Stimulated activated CD8-positive, alpha-beta memory T cell treated with anti-CD3 and anti-CD28 coated beads, Interleukin-15, amount 100 ng/mL, for 1 hour (primary cell): ENCODE results near the gene ELN.
"Not testable (repeated sequence)": the region's sequence is repeated elsewhere in the genome, so short reads cannot be mapped to it uniquely, and the experiment has no call there.

ENCODE experiments used
- DNase-seq: peaks from one replicate; pipeline ENCODE4 v3.0.0-alpha.2; 2020; ENCODE audit warnings: low read depth

ELN gene

GRCh38 chr7:74027683-74028320 is at the start of gene ELN:
Gene ELN, plus strand, starts transcription at chr7:74028173. Its CDS starts 15 bp downstream, at chr7:74028188.
- no peak for DNase-seq

GRCh38 chr7:73978661-73979563 is 49.1 kb upstream of the ELN start:
- no peak for DNase-seq

- DNase-seq, result not testable (repeated sequence)
Observed at GRCh38 chr7:73979656-73980055, 48.3 kb upstream of the ELN start.

- no peak for DNase-seq
Observed at GRCh38 chr7:73980206-73980605, 47.8 kb upstream of the ELN start.

GRCh38 chr7:73981933-73982332 is 46.0 kb upstream of the ELN start:
- no peak for DNase-seq

GRCh38 chr7:73983437-73984164 is 44.4 kb upstream of the ELN start:
- no peak for DNase-seq

GRCh38 chr7:73984481-73985205 is 43.3 kb upstream of the ELN start:
- no peak for DNase-seq

- DNase-seq, result no peak
Observed at GRCh38 chr7:73985737-73986141, 42.2 kb upstream of the ELN start.

GRCh38 chr7:73986158-73986631 is 41.8 kb upstream of the ELN start:
- DNase-seq, result no peak

- DNase-seq, result no peak
Observed at GRCh38 chr7:73987298-73987697, 40.7 kb upstream of the ELN start.

- no peak for DNase-seq
Observed at GRCh38 chr7:73988197-73988596, 39.8 kb upstream of the ELN start.

GRCh38 chr7:73991522-73992100 is 36.4 kb upstream of the ELN start:
- DNase-seq, result no peak

GRCh38 chr7:73992101-73992562 is 35.8 kb upstream of the ELN start:
- no peak for DNase-seq

- no peak for DNase-seq
Observed at GRCh38 chr7:73994023-73994422, 34.0 kb upstream of the ELN start.

GRCh38 chr7:73994761-73995160 is 33.2 kb upstream of the ELN start:
- no peak for DNase-seq

- DNase-seq, result no peak
Observed at GRCh38 chr7:73995330-73995729, 32.6 kb upstream of the ELN start.

GRCh38 chr7:73995821-73996511 is 32.0 kb upstream of the ELN start:
- DNase-seq, result no peak

GRCh38 chr7:73997056-73997455 is 30.9 kb upstream of the ELN start:
- DNase-seq, result no peak

GRCh38 chr7:73999664-74000435 is 28.1 kb upstream of the ELN start:
- DNase-seq, result no peak
